Lower lobe of right lung (tissue), 2 donors: ENCODE results near the gene POU6F2. TPM values are rescaled to one million over a fixed set of nuclear protein-coding genes. Genes with fewer than 3 reads are reported as not detected.

Source experiments
- ATAC-seq, 2 donors: fragments of 200-7000 bp; cut with Tn5 transposase; one replicate each; pipeline ENCODE4 v1.9.1; 2020 to 2022; ENCODE audit warnings: mild to moderate bottlenecking in 2 of 2, moderate library complexity in 2 of 2
- DNase-seq: peaks from one replicate; pipeline ENCODE4 v3.0.0-alpha.2; 2020
- H3K27ac ChIP-seq: fragments of 200-600 bp; one replicate; pipeline ENCODE4 v1.8.0; 2022
- H3K27me3 ChIP-seq: fragments of 200-600 bp; one replicate; pipeline ENCODE4 v1.8.0; 2022; ENCODE audit warnings: low read depth
- H3K36me3 ChIP-seq: fragments of 200-600 bp; one replicate; pipeline ENCODE4 v1.8.0; 2022; ENCODE audit warnings: mild to moderate bottlenecking
- H3K4me1 ChIP-seq: fragments of 200-600 bp; one replicate; pipeline ENCODE4 v1.8.0; 2022
- H3K4me3 ChIP-seq: fragments of 200-600 bp; one replicate; pipeline ENCODE4 v1.8.0; 2022; ENCODE audit warnings: mild to moderate bottlenecking
- H3K9me3 ChIP-seq: fragments of 200-600 bp; one replicate; pipeline ENCODE4 v1.8.0; 2022
- CTCF ChIP-seq: fragments of 200-600 bp; IDR thresholded peaks from one replicate; pipeline ENCODE4 v1.8.0; 2022; ENCODE audit warnings: antibody characterized with exemption, mild to moderate bottlenecking
- intact Hi-C: fragments of 100-400 bp; cut with DNase I; formaldehyde crosslinking; loops from one replicate; pipeline ENCODE4 v1.11.0; 2022
- total RNA-seq: library from RNA; stranded (reverse); fragmentation: NEBNext Ultra II Directional; extraction: Animal tissue kit (Norgen Biotek cat#: 25700); gene quantifications from one replicate; pipeline ENCODE4 v1.2.1, GENCODE V29; 2021
- donor health status: DM: no; HTN: yes; CAD: no; lungs with severe emphysema.

POU6F2 gene
- total RNA-seq, 1 donor from 2014 or later = not detected

GRCh38 chr7:39233851-39234529, 256.3 kb downstream of the POU6F2 start:
- Histone ChIP-seq H3K4me3 (no peak overlapping the region), H3K36me3 (no peaks in the 10 kb centered on the region), H3K4me1 (no peaks in the 10 kb centered on the region), H3K9me3 (no peaks in the 10 kb centered on the region), H3K27me3 (no peaks in the 10 kb centered on the region), H3K27ac (no peak overlapping the region)
- TF ChIP-seq CTCF = no peak
- ATAC-seq (no peak), DNase-seq (no peak)
- intact Hi-C loops = no loop called here

GRCh38 chr7:39238234-39238869, 260.6 kb downstream of the POU6F2 start:
- Histone ChIP-seq H3K27me3 (no peaks in the 10 kb centered on the region), H3K4me1 (no peaks in the 10 kb centered on the region), H3K36me3 (no peaks in the 10 kb centered on the region), H3K27ac (no peak overlapping the region), H3K4me3 (no peak overlapping the region), H3K9me3 (no peaks in the 10 kb centered on the region)
- DNase-seq (no peak), ATAC-seq (no peak)
- intact Hi-C loops = no loop called here
- TF ChIP-seq CTCF = no peak

DNA sequence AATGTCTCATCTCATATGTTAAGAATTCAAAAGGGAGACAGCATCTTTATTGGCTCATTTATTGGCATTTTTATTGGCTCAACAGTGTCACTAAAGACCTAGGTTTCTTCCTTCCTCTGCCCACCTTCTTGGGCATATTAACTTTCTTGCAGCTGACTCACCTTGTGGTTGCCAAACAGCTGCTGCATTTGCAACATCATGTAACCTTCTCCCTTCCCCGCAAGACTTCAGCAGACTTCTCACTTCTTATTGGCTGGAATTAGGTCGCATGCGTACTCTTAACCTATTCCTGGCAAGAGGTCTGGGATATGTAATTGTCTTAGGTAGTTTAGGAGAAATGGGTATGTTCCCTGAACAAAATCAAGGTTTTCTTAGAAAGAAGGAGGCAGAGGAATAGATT, 263.2 kb downstream of the POU6F2 start:
- H3K27me3 ChIP-seq = no peaks in the 10 kb centered on the region
- TF ChIP-seq CTCF = no peak
- H3K27ac ChIP-seq = no peak overlapping the region
- DNase-seq (no peak), ATAC-seq (no peak)
- intact Hi-C loops = no loop called here
- no peak overlapping the region for H3K4me3 ChIP-seq
- no peaks in the 10 kb centered on the region for H3K9me3 ChIP-seq
- no peaks in the 10 kb centered on the region for H3K36me3 ChIP-seq
- no peaks in the 10 kb centered on the region for H3K4me1 ChIP-seq

DNA sequence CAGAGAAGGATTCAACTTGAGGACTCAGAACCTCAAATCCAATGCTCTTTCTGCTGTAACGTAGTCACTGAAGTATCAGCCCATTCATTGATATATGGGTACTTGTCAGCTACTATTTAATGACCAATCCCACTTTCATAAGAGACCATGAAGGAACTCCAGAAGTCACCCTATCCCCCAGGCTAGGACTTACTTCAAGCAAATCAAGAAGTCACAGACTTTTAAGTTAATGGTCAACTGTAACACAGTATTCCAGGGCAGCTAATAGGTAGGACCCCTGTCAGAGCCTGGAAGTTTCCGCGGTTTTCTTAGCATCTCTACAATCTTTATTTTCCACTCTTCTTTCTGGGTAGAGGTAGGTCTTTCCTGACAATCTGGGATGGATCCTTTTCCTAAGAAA, 269.9 kb downstream of the POU6F2 start:
- ATAC-seq = no peak
- no peaks in the 10 kb centered on the region for H3K27me3 ChIP-seq

GRCh38 chr7:39248041-39248691, 270.5 kb downstream of the POU6F2 start:
- Histone ChIP-seq H3K27ac (no peak overlapping the region), H3K27me3 (no peaks in the 10 kb centered on the region), H3K4me1 (no peaks in the 10 kb centered on the region), H3K36me3 (no peaks in the 10 kb centered on the region), H3K4me3 (no peak overlapping the region), H3K9me3 (no peaks in the 10 kb centered on the region)
- ATAC-seq (no peak), DNase-seq (no peak)
- TF ChIP-seq CTCF = no peak
- intact Hi-C loops = no loop called here

More for the DNA sequence above, 269.9 kb downstream of the POU6F2 start:
- Histone ChIP-seq H3K36me3 (no peaks in the 10 kb centered on the region), H3K4me1 (no peaks in the 10 kb centered on the region), H3K4me3 (no peak overlapping the region), H3K9me3 (no peaks in the 10 kb centered on the region), H3K27ac (no peak overlapping the region)
- no peak for DNase-seq
- no peak for TF ChIP-seq CTCF
- intact Hi-C loops = no loop called here
